Amniotic stem cell (primary cell): ENCODE measurements around the gene UBE2B.
"Not testable (repeated sequence)": the region's sequence is repeated elsewhere in the genome, so short reads cannot be mapped to it uniquely, and the experiment has no call there.

ENCODE experiments used
- DNase-seq: peaks from one replicate; lab custom pipeline; 2025; lab: John Stamatoyannopoulos, UW

The UBE2B gene

DNA sequence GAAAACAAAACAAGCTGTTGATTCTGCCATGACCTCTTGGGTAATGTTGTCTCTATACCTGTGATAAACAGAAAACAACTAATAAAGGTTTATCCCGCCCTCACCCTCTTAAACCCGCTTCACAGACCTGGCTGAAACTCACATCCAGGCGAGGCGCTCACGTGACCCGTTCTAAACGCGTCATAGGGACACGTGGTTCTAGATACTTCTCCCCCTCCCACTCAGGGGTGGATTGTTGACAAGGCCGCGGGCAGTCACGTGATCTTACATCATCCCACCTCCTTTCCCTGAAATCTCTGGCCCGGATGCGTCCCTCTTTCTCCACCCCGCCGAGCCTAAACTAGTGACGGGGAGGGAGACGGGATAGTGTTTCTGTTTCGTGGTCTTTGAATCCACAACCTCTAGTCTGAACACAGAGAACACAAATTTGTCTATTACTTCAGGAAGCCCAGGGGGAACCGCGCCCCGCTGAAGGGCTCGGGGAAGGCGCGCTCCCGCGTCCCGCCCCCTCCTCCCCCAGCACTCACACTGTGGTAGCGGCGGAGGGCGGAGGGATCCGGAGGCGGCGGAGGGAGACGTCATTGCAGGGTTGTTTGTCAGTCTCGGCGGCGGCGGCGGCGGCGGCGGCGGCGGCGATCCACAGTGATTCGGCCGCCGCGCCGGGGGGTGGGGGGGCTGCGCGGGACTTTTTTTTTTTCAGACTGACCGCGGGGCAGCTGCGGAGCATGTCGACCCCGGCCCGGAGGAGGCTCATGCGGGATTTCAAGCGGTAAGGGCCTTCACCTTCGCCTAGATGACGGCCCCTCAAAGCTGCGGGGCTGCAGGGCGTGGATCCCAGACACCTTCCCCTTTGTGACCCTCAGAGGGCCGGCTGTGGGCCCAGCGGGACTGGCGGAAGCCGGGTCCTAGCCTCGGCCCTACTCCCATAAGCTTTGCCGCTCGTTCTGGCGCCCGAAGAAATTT lies at the start of gene UBE2B:
UBE2B (plus strand) TSS at position 699 of the 963 bp plus-strand sequence; CDS start at position 726, 27 bp downstream.
- peak; percentile 99 for DNase-seq

DNA sequence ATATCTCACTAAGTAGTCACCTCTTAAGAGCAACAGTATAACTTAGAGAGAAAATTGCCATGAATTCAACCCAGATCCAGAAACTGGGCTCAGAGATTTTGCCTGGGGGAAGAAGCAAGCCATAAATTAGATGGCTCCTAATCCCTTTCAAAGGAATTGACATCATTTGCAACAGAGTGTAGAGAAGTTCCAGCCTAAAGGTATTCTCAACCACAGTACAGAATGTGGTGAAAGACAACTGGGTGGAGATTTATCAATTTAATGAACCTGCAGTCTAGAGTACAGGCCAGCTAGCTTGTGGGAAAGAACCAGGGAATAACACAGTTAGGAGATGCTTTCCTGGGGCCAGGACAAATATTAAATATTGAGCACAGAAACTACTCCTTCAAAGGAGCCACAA lies 44.0 kb upstream of the UBE2B start:
- DNase-seq: no peak

DNA sequence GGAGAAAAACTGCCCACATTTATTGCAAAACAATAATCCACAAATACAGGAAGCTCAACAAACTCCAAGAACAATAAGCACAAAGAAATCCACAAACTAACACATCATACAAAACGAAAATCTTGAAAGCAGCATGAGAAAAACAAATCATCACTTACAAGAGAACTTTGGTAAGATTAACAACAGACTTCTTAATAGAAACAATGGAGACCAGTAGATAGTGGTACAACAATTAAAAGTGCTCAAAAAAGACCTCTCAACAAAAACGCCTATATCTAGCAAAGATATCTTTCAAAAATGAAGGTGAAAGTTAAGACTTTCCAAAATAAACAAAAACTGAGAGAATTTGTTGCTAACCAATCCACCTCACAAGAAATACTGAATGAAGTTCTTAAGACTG lies 42.8 kb upstream of the UBE2B start:
- no peak for DNase-seq

DNA sequence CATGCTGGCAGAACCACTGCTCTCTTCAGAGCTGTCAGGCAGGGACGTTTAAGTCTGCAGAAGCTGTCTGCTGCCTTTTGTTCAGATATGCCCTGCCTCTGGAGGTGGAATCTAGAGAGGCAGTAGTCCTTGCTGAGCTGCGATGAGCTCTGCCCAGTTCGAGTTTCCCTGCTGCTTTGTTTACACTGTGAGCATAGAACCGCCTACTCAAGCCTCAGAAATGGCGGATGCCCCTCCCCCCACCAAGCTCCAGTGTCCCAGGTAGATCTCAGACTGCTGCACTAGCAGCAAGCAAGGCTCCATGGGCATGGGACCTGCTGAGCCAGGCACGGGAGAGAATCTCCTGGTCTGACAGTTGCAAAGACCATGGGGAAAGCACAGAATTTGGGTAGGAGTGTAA lies 34.5 kb upstream of the UBE2B start:
- DNase-seq: not testable (repeated sequence)

DNA sequence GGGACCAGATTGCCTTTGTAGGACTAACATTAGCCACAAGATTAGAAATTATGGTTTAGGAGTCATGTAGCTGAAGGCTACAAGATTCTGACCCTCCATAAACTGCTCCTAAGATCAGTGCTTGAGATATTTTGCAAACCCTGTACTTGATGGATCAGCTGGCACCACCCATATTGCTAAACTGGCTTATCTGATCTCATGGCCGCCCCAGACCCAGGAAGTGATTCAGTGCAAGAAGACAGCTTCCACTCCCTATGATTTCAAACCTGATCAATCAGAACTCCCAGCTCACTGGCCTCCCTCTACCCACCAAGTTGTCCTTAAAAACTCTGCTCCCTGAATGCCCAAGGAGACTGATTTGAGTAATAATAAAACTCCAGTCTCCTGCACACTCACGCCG lies 27.9 kb upstream of the UBE2B start:
- DNase-seq: not testable (repeated sequence)

DNA sequence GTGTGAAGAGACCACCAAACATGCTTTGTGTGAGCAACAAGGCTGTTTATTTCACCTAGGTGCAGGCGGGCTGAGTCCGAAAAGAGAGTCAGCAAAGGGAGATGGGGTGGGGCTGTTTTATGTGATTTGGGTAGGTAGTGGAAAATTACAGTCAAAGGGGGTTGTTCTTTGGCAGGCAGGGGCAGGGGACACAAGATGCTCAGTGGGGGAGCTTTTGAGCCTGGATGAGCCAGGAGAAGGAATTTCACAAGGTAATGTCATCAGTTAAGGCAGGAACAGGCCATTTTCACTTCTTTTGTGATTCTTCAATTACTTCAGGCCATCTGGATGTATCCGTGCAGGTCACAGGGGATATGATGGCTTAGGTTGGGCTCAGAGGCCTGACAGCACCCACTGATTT lies 25.9 kb upstream of the UBE2B start:
- not testable (repeated sequence) for DNase-seq

DNA sequence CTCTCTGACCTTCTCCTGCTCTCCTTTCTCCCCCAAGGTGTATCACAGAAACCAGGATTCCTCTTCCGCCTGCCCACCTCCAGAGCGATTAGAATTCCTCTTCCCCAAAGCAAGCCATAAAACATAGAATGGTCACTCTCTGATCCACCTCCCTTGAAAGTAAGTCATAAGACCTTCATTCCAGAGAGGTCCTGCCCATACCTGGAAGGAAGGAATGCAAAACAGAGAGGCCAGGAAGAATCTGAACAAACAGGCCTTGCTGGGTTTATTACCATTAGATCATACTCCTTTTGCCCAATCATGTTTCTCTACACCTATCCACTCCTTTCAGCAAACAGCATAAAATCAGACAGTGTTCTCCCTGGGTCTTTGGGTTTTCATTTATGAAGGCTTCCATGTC lies 25.4 kb upstream of the UBE2B start:
- no peak for DNase-seq

DNA sequence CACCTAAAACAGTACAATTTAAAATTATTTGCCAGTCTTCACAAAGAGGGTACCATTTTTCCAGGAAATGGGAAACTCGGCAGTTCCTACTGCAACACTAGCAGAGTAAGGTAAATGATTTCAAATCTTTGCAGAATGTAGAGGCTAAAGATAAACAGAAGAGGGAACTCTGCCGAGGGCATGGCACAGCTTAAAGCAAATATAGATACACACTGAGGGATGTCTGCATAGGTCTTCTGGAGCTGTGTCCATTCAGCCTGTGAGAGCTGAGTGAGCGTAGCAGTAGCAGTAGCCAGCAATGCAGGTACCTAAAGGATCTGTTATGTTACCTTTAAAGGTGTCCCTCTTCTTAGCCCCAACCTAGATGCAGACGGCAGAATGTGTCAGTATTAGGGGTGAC lies 21.9 kb upstream of the UBE2B start:
- DNase-seq: no peak

DNA sequence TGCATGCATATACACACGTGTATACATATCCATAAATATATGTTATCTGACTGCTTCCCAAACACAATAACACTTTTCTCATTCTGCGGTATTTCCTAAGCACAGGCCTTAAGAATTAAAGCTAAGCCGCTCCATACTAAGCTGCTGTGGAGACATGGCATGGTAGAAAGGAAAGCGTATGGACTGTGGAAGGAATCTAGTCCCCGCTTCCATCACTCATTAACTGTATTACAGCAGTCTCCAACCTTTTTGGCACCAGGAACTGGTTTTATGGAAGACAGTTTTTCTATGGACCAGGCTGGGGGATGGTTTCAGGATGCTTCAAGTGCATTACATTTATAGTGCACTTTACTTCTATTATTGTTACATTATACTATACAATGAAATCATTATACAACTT lies 15.7 kb upstream of the UBE2B start:
- DNase-seq: no peak

DNA sequence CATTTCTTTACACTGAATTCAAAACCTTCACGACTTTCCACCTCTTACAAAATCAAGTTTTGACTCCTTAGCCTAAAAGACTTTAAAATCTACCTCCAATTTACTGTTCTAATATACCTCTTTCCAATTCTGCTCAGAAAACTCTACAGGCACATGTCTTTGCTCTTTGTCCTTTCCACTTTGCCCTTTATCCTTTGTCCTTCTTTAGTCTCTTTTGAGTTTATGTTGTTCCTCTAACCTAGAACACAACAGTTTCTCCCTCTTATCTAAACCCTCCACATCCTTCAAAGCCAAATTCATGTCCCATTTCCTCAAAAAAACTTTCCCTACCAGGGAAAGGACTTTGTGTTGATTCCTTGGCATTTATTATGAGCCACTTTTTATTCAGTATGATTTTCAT lies 5.8 kb upstream of the UBE2B start:
- no peak for DNase-seq

DNA sequence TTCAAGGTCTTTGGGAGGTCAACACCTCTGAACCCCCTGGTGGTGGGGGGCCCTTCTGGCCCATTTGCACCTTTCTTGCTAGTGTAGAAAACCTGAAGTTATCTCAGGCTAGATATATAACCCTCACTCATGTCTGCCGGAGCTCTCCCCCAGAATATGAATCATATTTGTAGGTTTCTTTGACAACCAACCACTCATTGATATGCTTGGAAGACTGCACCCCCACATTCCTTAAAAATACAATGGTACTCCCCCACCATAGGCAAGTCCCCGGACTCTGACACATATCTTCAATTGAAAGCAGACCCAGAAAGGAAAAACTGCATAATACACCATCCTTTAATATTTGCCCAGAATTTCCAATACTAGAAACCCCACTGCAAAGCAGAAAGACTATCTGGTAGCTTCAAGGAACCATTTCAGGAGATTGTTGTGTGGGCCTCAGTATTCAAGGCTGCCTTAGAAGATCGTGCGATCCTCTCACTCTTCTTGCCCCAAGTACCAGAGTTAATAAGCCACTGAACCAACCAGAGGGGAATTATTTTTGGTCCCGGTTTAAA lies 978 bp upstream of the UBE2B start:
- no peak for DNase-seq

DNA sequence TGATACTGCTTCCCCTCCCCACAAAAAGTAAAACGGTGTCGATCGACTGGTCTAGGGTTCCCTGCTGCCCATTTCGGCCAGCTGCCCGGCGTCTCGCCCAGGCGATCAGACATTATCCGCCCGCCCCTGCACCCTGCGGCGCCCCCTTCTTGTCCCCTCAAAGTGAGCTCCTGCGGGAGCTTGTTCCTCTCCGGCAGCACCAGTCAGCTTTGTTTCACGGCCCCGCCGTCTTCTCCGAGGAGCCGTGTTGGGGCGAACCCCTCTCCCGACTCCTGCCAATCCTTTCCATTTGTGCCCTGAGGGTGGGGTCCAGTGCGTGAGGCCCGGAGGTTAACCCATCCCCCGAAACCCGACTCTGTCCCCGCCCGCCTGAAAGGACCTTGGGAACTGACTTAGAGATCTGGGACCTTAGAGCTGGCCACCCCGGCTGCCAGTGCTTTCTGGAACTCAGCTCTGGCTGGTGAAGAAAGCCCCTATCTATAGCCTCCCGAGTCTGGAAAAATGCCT lies 518 bp downstream of the UBE2B start:
- DNase-seq: no peak

DNA sequence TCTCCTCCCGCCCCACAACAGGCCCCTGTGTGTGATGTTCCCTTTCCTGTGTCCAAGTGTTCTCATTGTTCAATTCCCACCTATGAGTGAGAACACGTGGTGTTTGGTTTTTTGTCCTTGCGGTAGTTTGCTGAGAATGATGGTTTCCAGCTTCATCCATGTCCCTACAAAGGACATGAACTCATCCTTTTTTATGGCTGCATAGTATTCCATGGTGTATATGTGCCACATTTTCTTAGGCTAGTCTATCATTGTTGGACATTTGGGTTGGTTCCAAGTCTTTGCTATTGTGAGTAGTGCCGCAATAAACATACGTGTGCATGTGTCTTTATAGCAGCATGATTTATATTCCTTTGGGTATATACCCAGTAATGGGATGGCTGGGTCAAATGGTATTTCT lies 2.3 kb downstream of the UBE2B start:
- DNase-seq: not testable (repeated sequence)

DNA sequence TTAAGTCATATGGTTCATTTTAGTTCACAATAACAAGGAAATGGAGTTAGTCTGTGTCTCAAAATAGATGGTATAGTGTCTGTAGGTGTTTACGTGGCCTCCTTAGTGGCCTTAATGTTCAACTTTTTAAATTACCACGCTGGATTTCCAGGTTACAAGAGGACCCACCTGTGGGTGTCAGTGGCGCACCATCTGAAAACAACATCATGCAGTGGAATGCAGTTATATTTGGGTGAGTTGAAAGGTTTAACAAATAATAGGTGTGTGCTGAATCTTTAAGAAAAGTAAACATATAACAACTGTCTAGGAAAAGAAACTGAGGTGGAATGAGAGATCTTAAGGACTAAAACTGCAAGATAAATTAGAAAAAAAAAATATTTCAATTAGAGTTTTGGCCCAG lies 2.9 kb downstream of the UBE2B start:
- no peak for DNase-seq

DNA sequence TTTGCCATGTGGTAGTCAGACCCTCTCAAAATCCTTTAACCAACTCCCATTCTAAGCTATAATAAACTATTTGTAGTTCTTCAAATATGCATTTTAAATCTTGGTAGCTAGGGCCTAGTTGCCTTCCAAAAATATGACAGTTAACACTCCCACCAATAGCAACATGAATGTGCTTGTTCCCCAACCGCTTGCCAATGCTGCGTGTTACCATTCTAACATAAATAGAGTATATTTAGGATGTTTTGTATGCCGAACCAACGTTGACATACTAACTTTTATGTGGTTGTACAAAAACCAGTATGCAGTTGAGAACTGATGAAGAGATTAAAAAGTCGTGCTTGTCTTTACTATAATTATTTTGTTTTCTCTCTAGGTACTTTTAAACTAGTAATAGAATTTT lies 9.0 kb downstream of the UBE2B start:
- no peak for DNase-seq

DNA sequence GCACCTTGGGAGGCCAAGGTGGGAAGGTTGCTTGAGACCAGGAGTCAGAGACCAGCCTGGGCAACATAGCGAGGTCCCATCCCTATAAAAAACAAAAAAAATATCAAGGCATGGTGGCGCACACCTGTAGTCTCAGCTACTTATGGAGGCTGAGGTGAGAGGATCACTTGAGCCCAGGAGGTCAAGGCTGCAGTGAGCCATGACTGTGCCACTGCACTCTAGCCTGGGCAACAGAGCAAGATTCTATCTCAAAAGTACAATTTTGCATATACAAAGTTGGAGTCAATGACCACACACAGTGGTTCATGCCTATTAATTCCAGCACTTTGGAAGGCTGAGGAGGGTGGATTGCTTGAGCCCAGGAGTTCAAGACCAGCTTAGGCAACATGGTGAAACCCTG lies 10.8 kb downstream of the UBE2B start:
- DNase-seq: not testable (repeated sequence)

DNA sequence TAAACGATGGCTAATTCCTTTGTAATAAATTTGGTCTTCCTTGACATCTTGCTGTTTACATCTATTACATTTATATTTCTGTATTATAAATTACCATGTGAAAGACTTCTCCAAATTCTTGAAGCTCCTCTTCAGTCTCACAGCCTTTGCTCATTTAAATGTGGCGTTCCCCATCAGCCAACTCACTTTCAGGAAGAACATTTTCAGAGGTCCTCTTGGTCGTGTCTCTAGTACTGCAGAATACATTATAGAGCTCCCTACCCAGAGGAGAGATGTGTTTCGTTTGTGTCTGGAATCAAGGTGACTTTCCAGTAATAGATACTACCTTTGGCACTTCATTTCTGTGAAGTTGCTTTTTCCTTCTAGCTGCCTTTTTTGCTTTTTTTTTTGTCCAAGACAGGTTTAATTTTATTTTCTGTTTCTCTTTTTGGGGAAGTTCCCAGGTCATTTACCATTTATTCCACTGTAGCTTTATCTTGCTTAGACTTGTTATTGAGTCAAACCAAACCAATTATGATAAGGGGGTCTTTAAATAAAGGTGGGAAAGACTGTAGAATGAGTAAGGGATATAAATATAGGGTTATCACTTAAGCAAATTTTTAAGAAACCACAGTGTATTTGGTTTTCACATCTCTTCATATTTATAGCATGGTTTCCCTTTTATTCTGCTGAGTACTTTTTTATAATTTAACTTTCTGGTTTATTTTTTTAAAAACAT lies 12.8 kb downstream of the UBE2B start:
- no peak for DNase-seq

DNA sequence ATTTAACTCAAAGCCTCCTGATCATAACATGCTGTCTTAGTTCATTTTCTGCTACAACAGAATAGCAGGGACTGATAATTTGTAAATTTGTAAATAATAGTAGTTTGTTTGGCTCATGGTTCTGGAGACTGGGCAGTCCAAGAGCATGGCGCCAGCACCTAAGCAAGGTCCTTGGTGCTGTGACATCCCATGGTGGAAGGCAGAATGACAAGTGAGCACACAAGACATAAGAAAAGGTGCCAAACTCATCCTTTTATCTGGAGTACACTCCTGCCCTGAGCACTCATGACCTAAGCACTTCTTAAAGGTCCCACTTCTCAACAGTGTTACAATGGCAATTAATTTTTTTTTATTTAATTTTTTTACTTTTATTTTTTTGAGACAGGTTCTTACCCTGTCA lies 16.1 kb downstream of the UBE2B start:
- no peak for DNase-seq

DNA sequence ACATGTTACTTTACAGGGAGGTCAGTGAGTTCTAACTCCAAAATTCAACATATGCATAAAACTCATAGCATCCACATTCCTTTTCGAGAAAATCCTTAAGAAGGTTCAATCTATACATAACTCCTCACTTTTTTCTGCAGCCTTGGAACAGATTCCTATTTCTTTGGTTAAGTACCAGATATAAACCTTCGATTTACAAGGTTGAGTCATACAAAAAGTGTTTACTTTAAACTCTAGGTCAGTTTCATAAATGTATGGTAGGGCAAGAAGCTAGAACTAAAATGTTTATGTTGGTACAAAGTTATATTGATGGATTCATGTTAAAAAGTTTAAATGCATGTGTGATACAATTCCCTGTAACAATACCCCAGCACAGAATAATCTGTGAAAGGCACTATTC lies 20.9 kb downstream of the UBE2B start:
- DNase-seq: no peak

DNA sequence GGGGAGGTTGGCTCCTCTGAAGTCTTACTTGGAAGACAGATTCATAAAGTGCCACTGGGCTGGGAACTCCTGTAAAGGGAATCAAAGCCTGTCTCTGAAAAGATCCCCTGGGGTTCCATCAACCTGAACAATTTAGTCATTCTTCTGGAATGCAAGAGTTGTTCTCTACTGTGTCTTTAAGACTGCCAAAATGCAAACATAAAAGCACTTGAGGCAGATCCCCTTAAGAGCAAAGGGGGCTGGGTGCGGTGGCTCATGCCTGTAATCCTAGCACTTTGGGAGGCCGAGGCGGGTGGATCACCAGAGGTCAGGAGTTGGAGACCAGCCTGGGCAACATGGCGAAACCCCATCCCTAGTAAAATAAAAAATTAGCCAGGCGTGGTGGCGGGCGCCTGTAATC lies 23.6 kb downstream of the UBE2B start:
- no peak for DNase-seq

DNA sequence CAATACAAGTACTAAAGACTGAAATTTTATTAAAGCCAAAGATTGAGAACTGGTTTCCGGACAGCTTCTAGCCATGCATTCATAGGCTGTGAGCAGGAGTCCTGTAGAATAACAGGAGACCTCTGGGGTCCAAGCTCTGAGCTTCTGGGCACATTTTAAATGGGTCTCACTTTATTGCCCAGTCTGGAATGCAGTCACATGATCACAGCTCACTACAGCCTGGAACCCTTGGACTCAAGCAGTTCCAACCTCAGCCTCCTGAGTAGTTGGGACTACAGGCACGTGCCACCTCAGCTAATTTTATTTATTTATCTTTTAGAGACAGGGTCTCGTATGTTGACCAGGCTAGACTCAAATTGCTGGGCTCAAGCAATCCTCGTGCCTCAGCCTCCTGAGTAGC lies 24.9 kb downstream of the UBE2B start:
- DNase-seq: no peak

DNA sequence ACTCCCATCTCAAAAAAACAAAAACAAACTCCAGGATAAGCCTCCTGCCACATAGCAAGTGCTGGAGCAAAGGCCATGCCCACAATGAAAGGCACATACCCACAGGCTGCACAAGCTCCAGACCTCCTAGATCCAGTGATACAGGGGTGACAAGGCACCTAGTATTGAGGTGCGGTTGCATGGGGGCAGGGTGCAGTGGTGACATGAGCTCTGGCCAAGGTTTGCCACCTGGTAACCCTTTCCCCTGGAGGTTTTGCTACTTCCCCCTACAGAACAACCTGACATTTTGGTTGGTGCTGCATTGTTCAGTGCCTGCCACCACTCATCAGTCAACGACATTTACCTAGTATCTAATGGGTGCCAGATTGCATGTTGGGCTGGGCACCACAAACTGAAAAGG lies 25.8 kb downstream of the UBE2B start:
- DNase-seq: no peak
